Measurements from ENCODE around the gene IL17REL.

The IL17REL gene

GRCh38 chr22:50018608-50019285 lies 6.2 kb upstream of the IL17REL start:
- no peak for DNase-seq (ENCODE audit: low read depth)
- TF ChIP-seq CTCF (IDR thresholded peaks at IDR 0.05; ENCODE audit: low read depth, low read length, missing control alignments), result no peak
- H3K4me3 ChIP-seq (ENCODE audit: low read depth, low read length), result no peak overlapping the region

- no peak for TF ChIP-seq CTCF (IDR thresholded peaks at IDR 0.05; ENCODE audit: low read depth, low read length, missing control alignments)
- no peak overlapping the region; the same call in 1 of the 2 replicates for H3K4me3 ChIP-seq (ENCODE audit: low read depth, low read length)
- no peak for DNase-seq (ENCODE audit: low read depth)
Observed at GRCh38 chr22:50017701-50018224, 5.2 kb upstream of the IL17REL start.

- TF ChIP-seq CTCF (IDR thresholded peaks at IDR 0.05; ENCODE audit: low read depth, low read length, missing control alignments), result no peak
- H3K4me3 ChIP-seq (ENCODE audit: low read depth, low read length), result peak overlapping the region; percentile 18; the same call in 1 of the 2 replicates
- DNase-seq (ENCODE audit: low read depth), result peak; percentile 24
Observed at GRCh38 chr22:50016988-50017700, 4.6 kb upstream of the IL17REL start.

- no peak overlapping the region; the same call in 1 of the 2 replicates for H3K4me3 ChIP-seq (ENCODE audit: low read depth, low read length)
- DNase-seq (ENCODE audit: low read depth), result no peak
- no peak for TF ChIP-seq CTCF (IDR thresholded peaks at IDR 0.05; ENCODE audit: low read depth, low read length, missing control alignments)
Observed at GRCh38 chr22:50016308-50016987, 3.9 kb upstream of the IL17REL start.

GRCh38 chr22:50015451-50016307 lies 3.1 kb upstream of the IL17REL start:
- H3K4me3 ChIP-seq (ENCODE audit: low read depth, low read length), result no peak overlapping the region
- no peak for DNase-seq (ENCODE audit: low read depth)
- no peak for TF ChIP-seq CTCF (IDR thresholded peaks at IDR 0.05; ENCODE audit: low read depth, low read length, missing control alignments)

GRCh38 chr22:50014655-50015401 lies 2.3 kb upstream of the IL17REL start:
- TF ChIP-seq CTCF (IDR thresholded peaks at IDR 0.05; ENCODE audit: low read depth, low read length, missing control alignments), result no peak
- no peak overlapping the region for H3K4me3 ChIP-seq (ENCODE audit: low read depth, low read length)
- no peak for DNase-seq (ENCODE audit: low read depth)

Data from GM12864 (cell line).